HCT116 (cell line): Measurements from ENCODE around the gene CUBN. TPM values are rescaled to one million over a fixed set of nuclear protein-coding genes. Genes with fewer than 3 reads are reported as not detected.

Experiments
- ATAC-seq: fragments of 200-7000 bp; cut with Tn5 transposase; 2 replicates; pipeline ENCODE4 v1.9.1; 2020; ENCODE audit warnings: mild to moderate bottlenecking, moderate library complexity
- BruUV-seq: library from RNA; stranded (reverse); fragments of 400-500 nt; replicated peaks from 2 replicates; lab custom pipeline; 2021; lab: Mats Ljungman, UMichigan
- CTCF ChIA-PET: fragments of 300-600 bp; sonication (Branson Sonifier 250); formaldehyde crosslinking; loops from one replicate; lab custom pipeline; 2021; ENCODE audit warnings: antibody characterized with exemption; lab: Charles Lee
- POLR2A ChIA-PET: fragments of 300-600, 350-600 bp; sonication (Branson Sonifier 250); formaldehyde crosslinking; loops from one replicate; lab custom pipeline; 2021; ENCODE audit warnings: antibody characterized with exemption; lab: Charles Lee
- RAD21 ChIA-PET, 2 experiments: fragments of 300-600 bp; sonication (Branson Sonifier 250); formaldehyde crosslinking; loops; one replicate each; lab custom pipeline; 2023; ENCODE audit warnings: low total read pairs in 2 of 2; ENCODE audit not compliant: uncharacterized antibody in 2 of 2, unreplicated experiment in 2 of 2, low non-redundant PET in 1 of 2; lab: Charles Lee
- DNase-seq: peaks from one replicate; pipeline ENCODE4 v3.0.0-alpha.2; 2010; ENCODE audit warnings: low read depth, low spot score
- H2AFZ ChIP-seq: fragments of 200-600 bp; shearing (Covaris generic), sonication (generic); 2 replicates; pipeline ENCODE4 v1.6.1; 2017; ENCODE audit warnings: low read depth, mixed run types, mixed read lengths, antibody characterized with exemption, low read length; ENCODE audit not compliant: poor library complexity, severe bottlenecking
- H3K27ac ChIP-seq: 2 replicates; pipeline ENCODE4 v1.5.1; 2012; ENCODE audit warnings: low read depth, low read length
- H3K27me3 ChIP-seq: fragments of 200-600 bp; sonication (generic); 2 replicates; pipeline ENCODE4 v1.6.1; 2016; ENCODE audit warnings: mixed run types, low read length, mixed read lengths; ENCODE audit not compliant: insufficient read depth
- H3K36me3 ChIP-seq, 2 experiments: fragments of 200-500 bp in 1 of 2; fragments of 200-600 bp in 1 of 2; sonication (Bioruptor generic) in 1 of 2; sonication (generic) in 1 of 2; 2 replicates each; pipeline versions ENCODE4 v1.5.1 to v1.6.1; 2014 to 2016; ENCODE audit warnings: low read length in 2 of 2, inconsistent platforms in 1 of 2, mixed read lengths in 1 of 2, mixed run types in 1 of 2; ENCODE audit not compliant: insufficient read depth in 2 of 2, control insufficient read depth in 1 of 2
- H3K4me1 ChIP-seq, 2 experiments: fragments of 200-600 bp in 1 of 2; sonication (generic) in 1 of 2; 2 replicates each; pipeline versions ENCODE4 v1.5.1 to v1.6.1; 2012 to 2017; ENCODE audit warnings: low read length in 2 of 2, inconsistent platforms in 1 of 2, mild to moderate bottlenecking in 1 of 2, mixed read lengths in 1 of 2, mixed run types in 1 of 2, moderate library complexity in 1 of 2; ENCODE audit not compliant: insufficient read depth in 2 of 2, control insufficient read depth in 1 of 2
- H3K4me2 ChIP-seq: fragments of 200-600 bp; sonication (generic); 2 replicates; pipeline ENCODE4 v1.6.1; 2017; ENCODE audit warnings: mixed run types, low read length, mixed read lengths
- H3K4me3 ChIP-seq, 2 experiments: fragments of 200-600 bp in 1 of 2; sonication (generic) in 1 of 2; replicated peaks in 1 of 2; 2 replicates each; pipeline ENCODE4 v1.5.1; 2011 to 2016; ENCODE audit warnings: low read length in 2 of 2, control low read depth in 1 of 2, low read depth in 1 of 2, mild to moderate bottlenecking in 1 of 2, mixed read lengths in 1 of 2, mixed run types in 1 of 2
- H3K79me2 ChIP-seq: fragments of 200-600 bp; sonication (generic); 2 replicates; pipeline ENCODE4 v1.6.1; 2017; ENCODE audit warnings: mild to moderate bottlenecking, mixed run types, low read length, moderate library complexity, mixed read lengths; ENCODE audit not compliant: insufficient read depth
- H3K9ac ChIP-seq: fragments of 200-600 bp; sonication (generic); 2 replicates; pipeline ENCODE4 v1.6.1; 2016; ENCODE audit warnings: low read length, mixed read lengths
- H3K9me2 ChIP-seq: fragments of 200-600 bp; sonication (generic), shearing (Covaris generic); 2 replicates; pipeline ENCODE4 v1.6.1; 2017; ENCODE audit warnings: mixed run types, mild to moderate bottlenecking, moderate library complexity; ENCODE audit not compliant: insufficient read depth
- H3K9me3 ChIP-seq, 2 experiments: fragments of 200-500 bp in 1 of 2; fragments of 200-600 bp in 1 of 2; sonication (Bioruptor generic) in 1 of 2; sonication (generic) in 1 of 2; 2 replicates each; pipeline ENCODE4 v1.6.1; 2014 to 2017; ENCODE audit warnings: low read length in 2 of 2, mixed read lengths in 2 of 2, inconsistent platforms in 1 of 2, low read depth in 1 of 2, mild to moderate bottlenecking in 1 of 2, mixed run types in 1 of 2, moderate library complexity in 1 of 2; ENCODE audit not compliant: control insufficient read depth in 1 of 2, insufficient read depth in 1 of 2
- H4K20me1 ChIP-seq: fragments of 200-600 bp; sonication (generic), shearing (Covaris generic); 2 replicates; pipeline ENCODE4 v1.6.1; 2017; ENCODE audit warnings: mixed run types, mild to moderate bottlenecking, moderate library complexity; ENCODE audit not compliant: insufficient read depth
- CEBPB ChIP-seq: IDR thresholded peaks from 2 replicates; pipeline ENCODE4 v1.6.1; 2012; ENCODE audit warnings: low read depth
- EZH2 ChIP-seq: fragments of 200-600 bp; sonication (generic); IDR thresholded peaks from 2 replicates; pipeline ENCODE4 v1.6.1; 2017; ENCODE audit warnings: antibody characterized with exemption, mixed run types
- EZH2phosphoT487 ChIP-seq: fragments of 200-600 bp; IDR thresholded peaks from 2 replicates; pipeline ENCODE4 v1.6.1; 2018; ENCODE audit warnings: antibody characterized with exemption, borderline replicate concordance
- FOSL1 ChIP-seq: IDR thresholded peaks from 2 replicates; pipeline ENCODE4 v1.6.1; 2012; ENCODE audit warnings: low read depth
- POLR2AphosphoS5 ChIP-seq: IDR thresholded peaks from 2 replicates; pipeline ENCODE4 v1.6.1; 2011; ENCODE audit warnings: mild to moderate bottlenecking, low read depth, low read length, moderate library complexity
- RAD21 ChIP-seq: IDR thresholded peaks from 2 replicates; pipeline ENCODE4 v1.6.1; 2012; ENCODE audit warnings: low read depth, mild to moderate bottlenecking
- ZBTB33 ChIP-seq: IDR thresholded peaks from 2 replicates; pipeline ENCODE4 v1.6.1; 2011; ENCODE audit warnings: mild to moderate bottlenecking, low read length, moderate library complexity; ENCODE audit not compliant: insufficient replicate concordance; ENCODE audit errors: extremely low read depth
- intact Hi-C: fragments of 100-400 bp; cut with micrococcal nuclease; formaldehyde crosslinking; loops from 2 replicates; pipeline ENCODE4 v1.10.0; 2022
- total RNA-seq: library from RNA; stranded (reverse); gene quantifications from one replicate; pipeline ENCODE4 v1.2.1, GENCODE V29; 2021; ENCODE audit not compliant: unreplicated experiment
- TF ChIP-seq, protein P1 (sequence below): IDR thresholded peaks from 2 replicates; pipeline ENCODE4 v1.6.1; 2012

CUBN gene
- total RNA-seq, 1 experiment from 2014 or later, result 1.2 TPM

DNA sequence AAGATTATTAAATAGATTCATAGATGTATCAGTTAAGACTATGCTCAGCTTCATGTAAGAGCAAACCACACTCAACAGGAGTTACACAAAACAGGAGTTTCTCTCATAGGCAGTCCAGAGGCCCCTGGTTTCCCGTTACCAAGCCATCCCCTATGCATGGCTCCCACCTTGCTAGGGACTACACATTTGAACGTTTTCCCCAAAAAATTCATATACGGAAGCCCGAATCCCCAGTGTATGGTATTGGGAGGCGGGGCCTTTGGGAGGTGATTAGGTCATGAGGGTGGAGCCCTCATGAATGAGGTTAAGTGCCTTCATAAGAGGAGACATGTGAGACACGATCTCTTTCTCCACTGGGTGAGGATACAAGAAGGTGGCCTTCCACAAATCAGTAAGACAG is 341.5 kb downstream of the CUBN start (continued):
- TF ChIP-seq EZH2 (no peak), CEBPB (no peak)

- DNase-seq, result no peak
- H3K36me3 ChIP-seq, result no peaks in the 10 kb centered on the region
- no peaks in the 10 kb centered on the region for H3K4me1 ChIP-seq
- RAD21 ChIA-PET, result no interaction called here
- ATAC-seq, result no peak
- POLR2A ChIA-PET, result no interaction called here
- no peak overlapping the region for H3K4me2 ChIP-seq
- CTCF ChIA-PET, result no interaction called here
- H3K9me2 ChIP-seq, result no peaks in the 10 kb centered on the region
- H4K20me1 ChIP-seq, result no peaks in the 10 kb centered on the region
- TF ChIP-seq ZBTB33 (no peak), RAD21 (no peak), EZH2phosphoT487 (no peak), EZH2 (no peak), FOSL1 (no peak), POLR2AphosphoS5 (no peak)
- TF ChIP-seq, protein P1, sequence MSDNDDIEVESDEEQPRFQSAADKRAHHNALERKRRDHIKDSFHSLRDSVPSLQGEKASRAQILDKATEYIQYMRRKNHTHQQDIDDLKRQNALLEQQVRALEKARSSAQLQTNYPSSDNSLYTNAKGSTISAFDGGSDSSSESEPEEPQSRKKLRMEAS, result no peak
- intact Hi-C loops, result no loop called here
- no peak overlapping the region for H3K27ac ChIP-seq
- BruUV-seq, result no TSS peak
- H3K9ac ChIP-seq, result no peak overlapping the region
- H3K27me3 ChIP-seq, result no peaks in the 10 kb centered on the region
- H3K9me3 ChIP-seq, result no peaks in the 10 kb centered on the region
- no peak overlapping the region for H2AFZ ChIP-seq
- H3K4me3 ChIP-seq, result no peak overlapping the region
- no peaks in the 10 kb centered on the region for H3K79me2 ChIP-seq
Observed at GRCh38 chr10:16787361-16787791, 342.2 kb downstream of the CUBN start.
